Activated T-helper 17 cell treated with anti-CD3 and anti-CD28 coated beads, Interleukin-2, amount 50 U/mL, for 72 hours (primary cell): ENCODE data around the gene MFRP. TPM values are rescaled to one million over a fixed set of nuclear protein-coding genes. Genes with fewer than 3 reads are reported as not detected.

Experiments used
- ATAC-seq: fragments of 150-1000 bp; cut with Tn5 transposase; replicated peaks from 2 replicates; pipeline ENCODE4 v1.10.0; 2021; ENCODE audit warnings: mild to moderate bottlenecking, moderate library complexity
- H3K27ac Mint-ChIP-seq: one replicate; pipeline ENCODE4 v1.8.0; 2022; ENCODE audit warnings: mixed read lengths
- H3K27me3 Mint-ChIP-seq: one replicate; pipeline ENCODE4 v1.8.0; 2022; ENCODE audit warnings: mixed read lengths
- H3K36me3 Mint-ChIP-seq: one replicate; pipeline ENCODE4 v1.8.0; 2022; ENCODE audit warnings: low read depth, mild to moderate bottlenecking, mixed read lengths
- H3K4me1 Mint-ChIP-seq: one replicate; pipeline ENCODE4 v1.8.0; 2022; ENCODE audit warnings: mixed read lengths
- H3K4me3 Mint-ChIP-seq: one replicate; pipeline ENCODE4 v1.8.0; 2022; ENCODE audit warnings: mild to moderate bottlenecking, mixed read lengths
- H3K9me3 Mint-ChIP-seq: one replicate; pipeline ENCODE4 v1.8.0; 2022; ENCODE audit warnings: mixed read lengths
- total RNA-seq, 2 donors: library from RNA; stranded (reverse); gene quantifications; one replicate each; pipeline ENCODE4 v1.2.3, GENCODE V29; 2022

The MFRP gene
- total RNA-seq, 2 donors from 2014 or later = not detected

DNA sequence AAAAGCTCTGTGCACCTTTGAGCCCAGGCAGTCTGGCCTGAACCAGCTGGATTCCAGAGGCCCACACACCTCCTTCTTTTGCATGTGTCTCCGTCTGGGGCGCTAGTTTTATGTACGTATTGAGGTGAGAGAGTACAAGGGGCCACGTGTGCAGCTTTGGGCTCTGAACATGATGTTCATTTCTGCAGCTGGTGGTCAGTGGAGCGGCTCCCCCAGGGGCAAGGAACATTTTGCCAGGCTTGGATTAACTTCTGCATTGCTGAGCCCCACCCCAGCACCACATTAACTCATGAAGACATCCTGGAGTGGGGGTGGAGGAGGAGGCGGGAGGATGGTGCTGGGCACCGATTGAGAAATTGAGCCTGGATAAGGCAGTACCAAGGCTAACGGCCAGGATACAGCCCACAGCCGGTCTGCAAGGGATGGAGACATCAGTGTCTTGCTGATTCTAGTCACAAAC, 21.2 kb upstream of the MFRP start:
- ATAC-seq = no peak
- H3K27me3 Mint-ChIP-seq = peaks cover 37% of the 10 kb centered on the region
- H3K4me1 Mint-ChIP-seq = peaks cover 4% of the 10 kb centered on the region
- H3K36me3 Mint-ChIP-seq = no peaks in the 10 kb centered on the region
- peaks cover 3% of the 10 kb centered on the region for H3K9me3 Mint-ChIP-seq
- H3K4me3 Mint-ChIP-seq = no peak overlapping the region
- no peak overlapping the region for H3K27ac Mint-ChIP-seq

DNA sequence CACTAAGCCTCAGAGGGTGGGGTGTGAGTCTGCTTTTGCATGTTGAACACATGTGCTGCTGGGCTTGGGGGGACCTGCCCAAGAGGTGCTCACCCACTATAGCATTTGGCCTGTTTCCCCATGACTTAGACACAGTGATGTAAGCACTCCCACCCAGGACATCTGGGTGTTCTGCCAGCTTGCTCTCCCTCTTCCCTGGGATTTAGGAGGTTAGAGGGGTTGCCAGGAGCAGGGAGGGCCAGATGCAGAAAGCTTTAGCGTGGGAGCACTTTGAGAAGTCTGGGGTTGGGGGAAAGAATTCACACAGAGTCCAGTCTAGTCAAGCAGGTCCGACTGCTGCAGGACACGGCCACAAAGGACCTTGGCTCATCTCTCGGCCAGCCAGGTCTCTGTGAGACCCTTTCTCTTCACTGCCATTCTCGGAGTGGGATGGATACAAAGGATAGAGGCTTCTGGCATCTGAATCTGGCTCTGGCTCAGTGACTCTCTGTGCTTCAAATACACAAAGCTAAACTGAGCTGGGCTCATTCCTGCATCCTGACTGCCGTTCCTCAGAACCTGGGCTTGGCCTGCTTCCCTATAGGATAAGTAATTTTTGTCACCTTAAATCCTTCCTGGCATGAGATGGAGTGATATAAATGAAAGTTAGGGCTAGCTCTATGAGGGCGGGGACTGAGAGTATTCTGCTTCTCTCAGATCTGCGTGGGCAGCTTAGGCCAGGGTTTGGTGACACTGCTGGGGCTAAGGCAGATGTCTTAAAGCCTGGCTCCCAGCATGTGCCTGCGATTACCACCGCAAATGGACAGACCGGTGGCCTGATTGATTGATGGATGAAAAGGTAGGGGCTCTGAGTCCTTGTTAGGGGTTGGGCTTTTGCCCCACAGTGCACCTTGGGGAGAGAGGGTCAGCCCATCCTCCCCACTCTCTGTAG, 20.4 kb upstream of the MFRP start:
- Mint-ChIP-seq H3K36me3 (no peaks in the 10 kb centered on the region), H3K27ac (no peak overlapping the region), H3K9me3 (peaks cover 3% of the 10 kb centered on the region), H3K4me3 (no peak overlapping the region), H3K4me1 (peaks cover 4% of the 10 kb centered on the region), H3K27me3 (peaks cover 44% of the 10 kb centered on the region)
- no peak for ATAC-seq

DNA sequence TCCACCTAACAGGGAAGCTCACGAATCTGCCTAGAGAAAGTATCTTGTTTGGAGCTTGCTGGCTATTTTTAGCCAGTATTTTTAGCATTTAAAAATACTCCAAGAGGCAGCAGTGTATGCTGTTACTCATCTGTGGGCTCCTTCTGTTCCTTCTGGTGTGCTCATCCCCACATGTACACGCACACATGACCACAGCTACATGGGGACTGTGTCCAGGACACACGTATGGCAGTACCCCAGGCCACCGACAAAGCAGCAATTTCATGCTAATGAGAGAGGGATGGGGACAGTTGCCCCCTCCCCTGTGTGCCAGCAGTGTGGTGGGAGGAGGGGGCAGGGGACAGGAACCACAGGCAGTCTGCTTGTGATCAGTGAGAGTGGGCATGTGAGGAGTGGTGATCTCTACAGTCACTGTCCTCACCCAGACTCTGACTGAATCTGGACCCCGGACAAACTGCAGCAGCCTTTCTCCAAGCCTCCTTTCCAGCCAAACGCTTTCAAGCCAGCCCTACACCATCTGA, 18.6 kb upstream of the MFRP start:
- no peak overlapping the region for H3K27ac Mint-ChIP-seq
- H3K4me3 Mint-ChIP-seq = peak overlapping the region; percentile 70
- H3K9me3 Mint-ChIP-seq = peaks cover 3% of the 10 kb centered on the region
- no peak for ATAC-seq
- peaks cover 39% of the 10 kb centered on the region for H3K27me3 Mint-ChIP-seq
- peaks cover 4% of the 10 kb centered on the region for H3K4me1 Mint-ChIP-seq
- no peaks in the 10 kb centered on the region for H3K36me3 Mint-ChIP-seq

DNA sequence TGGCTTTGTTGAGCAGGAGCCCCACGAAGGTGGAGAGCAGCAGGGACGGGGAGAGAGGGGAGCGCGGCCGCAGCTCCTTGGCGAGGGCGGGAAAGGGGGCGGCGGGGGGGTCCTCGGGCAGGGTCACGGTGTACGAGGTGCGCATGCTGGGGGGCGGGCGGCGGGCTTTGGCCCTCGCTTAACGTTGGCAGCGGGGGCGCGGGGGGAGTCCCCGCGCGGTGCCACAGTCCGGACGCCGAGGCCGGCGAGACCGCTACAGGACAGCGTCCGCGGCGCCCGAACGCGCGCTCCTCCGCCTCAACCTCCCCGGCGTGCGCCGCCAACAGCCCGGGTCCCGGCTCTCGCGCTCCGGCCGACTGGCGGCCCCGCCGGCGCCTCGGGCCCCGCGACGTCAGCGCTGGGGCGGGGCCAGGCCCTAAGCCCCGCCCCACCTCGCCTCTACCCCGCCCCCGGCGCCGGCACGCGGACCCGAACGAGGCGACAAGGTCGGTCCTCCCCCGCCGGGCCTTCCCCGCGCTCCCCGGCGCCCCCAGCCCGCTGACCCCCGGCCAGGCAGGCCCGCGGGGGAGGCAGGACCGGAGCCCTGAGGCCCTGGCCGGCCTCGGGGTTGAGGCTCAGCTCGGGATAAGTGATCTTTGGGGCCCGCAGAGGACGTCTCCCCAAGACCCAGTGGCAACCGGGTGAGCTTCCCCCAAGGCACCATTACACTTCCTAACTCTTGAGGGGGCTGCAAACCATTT, 17.5 kb upstream of the MFRP start:
- Mint-ChIP-seq H3K4me1 (peaks cover 4% of the 10 kb centered on the region), H3K4me3 (peak overlapping the region; percentile 70), H3K9me3 (peaks cover 3% of the 10 kb centered on the region), H3K27me3 (peaks cover 39% of the 10 kb centered on the region), H3K27ac (no peak overlapping the region), H3K36me3 (no peaks in the 10 kb centered on the region)
- peak; percentile 54 for ATAC-seq

DNA sequence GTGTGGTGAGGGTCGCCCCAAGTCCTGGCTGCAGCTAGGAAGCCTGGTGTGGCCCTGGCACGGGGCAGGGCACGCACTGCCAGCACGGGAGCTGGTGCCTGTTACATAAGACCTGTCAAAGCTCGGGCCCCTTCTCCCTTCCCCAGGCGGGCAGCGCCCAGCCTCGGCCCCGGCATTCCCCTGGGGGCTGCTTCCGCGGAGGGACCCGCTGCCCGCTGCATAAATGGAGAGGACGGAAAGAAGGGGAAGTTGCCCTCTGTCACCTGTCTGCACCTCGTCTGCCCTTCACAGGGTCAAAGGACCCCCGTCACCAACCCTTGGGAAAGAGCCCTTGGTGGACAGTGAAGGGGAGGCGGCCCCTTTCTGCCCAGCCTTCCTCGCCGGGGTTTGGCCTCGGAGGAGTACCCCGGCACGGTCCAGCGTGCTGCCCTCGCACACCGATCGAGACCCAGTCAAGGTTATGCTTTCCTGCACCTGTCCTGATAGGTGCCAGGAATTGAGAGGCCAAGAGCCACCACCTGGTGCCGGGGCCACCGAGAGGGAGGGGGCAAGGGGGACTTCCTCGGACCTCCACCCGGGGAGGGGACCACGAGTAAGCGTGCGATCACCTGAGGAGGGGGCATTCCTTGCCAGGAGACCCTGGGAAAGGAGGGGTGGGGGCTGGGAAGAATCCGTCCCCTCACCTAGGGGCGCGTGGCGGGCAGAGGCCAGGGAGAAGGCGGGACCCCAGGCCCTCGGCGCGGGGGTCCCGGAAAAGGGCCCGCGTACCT, 16.8 kb upstream of the MFRP start:
- Mint-ChIP-seq H3K9me3 (peaks cover 3% of the 10 kb centered on the region), H3K4me1 (peaks cover 4% of the 10 kb centered on the region), H3K4me3 (peak overlapping the region; percentile 13), H3K27ac (no peak overlapping the region), H3K27me3 (peaks cover 39% of the 10 kb centered on the region), H3K36me3 (no peaks in the 10 kb centered on the region)
- no peak for ATAC-seq

DNA sequence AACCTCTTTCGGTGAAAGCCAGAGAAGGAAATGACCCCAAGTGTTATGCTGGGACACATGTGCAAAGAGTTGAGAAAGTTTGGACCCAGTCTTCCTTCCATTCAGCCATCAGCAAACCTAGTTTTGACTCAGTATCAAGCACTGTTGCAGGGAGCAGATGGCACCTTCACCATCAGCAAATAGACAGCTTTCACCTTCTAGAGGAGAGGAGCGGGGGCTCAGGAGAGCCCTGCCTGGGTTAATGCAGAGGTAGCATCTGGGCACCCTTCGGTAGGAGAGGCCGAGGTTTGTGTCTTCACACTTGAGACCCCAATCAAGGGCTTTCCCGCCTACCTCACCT, 16.2 kb upstream of the MFRP start:
- Mint-ChIP-seq H3K27ac (no peak overlapping the region), H3K36me3 (no peaks in the 10 kb centered on the region), H3K9me3 (peaks cover 3% of the 10 kb centered on the region), H3K4me1 (peaks cover 4% of the 10 kb centered on the region), H3K4me3 (peak overlapping the region; percentile 13), H3K27me3 (peaks cover 38% of the 10 kb centered on the region)
- ATAC-seq = no peak

DNA sequence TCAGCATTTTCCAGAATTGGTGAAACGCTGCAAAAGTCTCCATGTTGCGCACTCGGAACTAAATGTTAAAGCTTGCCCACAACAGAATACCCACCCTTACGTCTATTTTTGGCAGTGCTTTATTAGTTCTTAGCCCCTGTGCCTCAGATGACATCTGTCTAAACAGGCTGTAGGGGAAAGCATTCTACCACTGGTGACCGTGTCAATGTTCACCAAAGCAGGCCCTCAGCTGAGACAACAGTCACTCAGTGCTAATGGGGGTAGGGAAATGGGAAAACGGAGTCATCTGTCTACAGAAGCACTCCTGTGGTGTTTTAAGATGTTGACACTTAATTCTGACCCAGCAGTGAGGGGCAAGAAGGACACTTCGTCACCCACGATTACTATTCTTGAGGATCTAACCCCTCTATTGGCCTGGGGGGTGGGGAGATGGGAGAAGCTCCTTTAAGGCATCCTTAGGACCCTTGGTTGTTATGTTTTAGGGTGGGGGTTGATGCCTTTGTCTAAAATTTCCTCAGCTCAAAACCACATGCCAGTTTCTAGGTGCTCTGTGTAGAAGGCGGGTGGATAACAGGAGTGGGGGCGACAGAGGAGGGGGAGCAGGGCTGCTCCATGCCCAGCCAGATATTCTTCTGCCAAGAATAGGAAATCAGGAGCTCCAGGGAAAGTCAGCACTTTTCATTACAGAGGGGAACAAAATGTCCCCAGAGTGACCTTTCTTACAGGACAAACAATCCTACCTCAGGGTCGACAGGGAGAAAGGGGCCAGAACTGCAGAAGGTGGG, 15.6 kb upstream of the MFRP start:
- H3K27ac Mint-ChIP-seq = no peak overlapping the region
- H3K4me3 Mint-ChIP-seq = peak overlapping the region; percentile 13
- H3K36me3 Mint-ChIP-seq = no peaks in the 10 kb centered on the region
- H3K27me3 Mint-ChIP-seq = peaks cover 33% of the 10 kb centered on the region
- peaks cover 3% of the 10 kb centered on the region for H3K9me3 Mint-ChIP-seq
- H3K4me1 Mint-ChIP-seq = peaks cover 4% of the 10 kb centered on the region
- ATAC-seq = no peak

DNA sequence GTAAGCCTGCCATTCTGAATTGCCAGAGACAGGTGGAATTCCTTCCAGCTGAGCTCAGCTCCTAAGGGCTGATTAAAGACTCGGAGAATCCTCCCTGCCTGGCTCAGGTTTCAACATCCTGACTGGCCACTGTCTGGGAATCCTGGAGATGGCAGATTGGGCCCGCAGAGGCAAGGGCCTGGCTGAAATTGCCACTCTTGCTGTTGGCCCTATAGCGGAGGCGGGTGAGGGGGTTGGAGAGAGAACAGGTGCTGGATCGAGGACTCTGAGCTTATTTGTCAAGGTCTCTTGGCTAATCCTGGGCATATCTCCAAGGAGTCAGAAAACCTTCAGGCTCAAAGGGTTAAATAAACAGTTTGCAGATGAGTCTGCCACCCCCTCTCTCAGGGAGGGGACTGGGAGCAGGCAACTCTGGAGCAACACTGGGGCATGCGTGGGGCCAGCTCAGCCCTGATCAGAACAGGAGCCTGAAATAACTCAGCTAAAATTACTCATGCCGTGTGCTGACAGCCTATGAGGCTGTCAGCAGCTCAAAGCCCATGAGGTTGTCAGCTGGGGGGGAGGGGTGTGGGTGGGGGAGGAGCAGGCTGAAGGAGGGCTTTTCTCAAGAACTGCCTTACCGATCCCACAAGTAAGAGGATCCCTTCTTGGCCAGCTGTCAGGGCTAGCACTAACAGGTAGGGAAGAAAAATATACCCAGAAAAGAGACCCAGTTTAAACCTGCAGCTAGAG, 14.7 kb upstream of the MFRP start:
- Mint-ChIP-seq H3K27me3 (peaks cover 25% of the 10 kb centered on the region), H3K4me3 (no peak overlapping the region)

DNA sequence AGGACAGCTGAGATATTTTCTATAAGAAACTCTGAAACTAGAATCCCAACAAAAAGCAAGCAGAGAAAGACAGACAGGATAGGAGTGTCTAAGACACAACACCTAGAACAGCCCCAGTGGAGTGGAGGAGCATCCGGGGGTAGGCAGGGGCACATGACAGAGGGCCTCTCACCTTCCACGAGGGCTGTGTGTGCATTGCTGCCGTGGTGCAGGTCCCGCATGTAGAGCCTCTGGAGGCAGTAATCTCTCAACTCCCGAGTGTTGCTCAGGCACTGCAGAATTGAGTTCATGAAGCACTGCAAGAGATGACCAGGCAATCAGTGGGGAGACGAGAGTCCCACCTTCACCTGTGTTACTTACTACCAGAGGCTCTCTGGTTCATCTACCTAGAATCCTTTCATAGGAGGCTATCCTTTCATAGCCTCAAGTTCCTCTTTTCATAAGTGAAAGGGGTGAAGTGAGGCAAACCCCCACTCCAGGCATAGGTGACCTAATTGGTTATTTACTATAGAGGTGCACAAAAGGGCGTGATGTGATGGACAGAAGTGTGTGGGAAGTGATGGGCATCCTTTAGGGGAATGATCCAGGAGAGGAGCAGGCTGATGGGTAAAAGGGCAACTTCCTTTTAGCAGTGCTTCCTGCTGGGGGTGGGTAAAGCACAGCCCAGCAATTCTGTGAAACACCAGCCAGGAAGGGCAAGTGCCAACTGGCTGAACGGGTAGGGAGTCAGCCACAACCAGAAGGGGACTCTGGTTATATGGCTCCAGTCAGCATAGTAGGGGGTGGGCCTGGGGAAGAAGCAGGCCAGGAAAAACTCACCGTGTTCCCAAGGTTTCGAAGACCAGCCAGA, 13.1 kb upstream of the MFRP start:
- Mint-ChIP-seq H3K27ac (no peak overlapping the region), H3K4me1 (peaks cover 8% of the 10 kb centered on the region), H3K27me3 (peaks cover 19% of the 10 kb centered on the region), H3K9me3 (peaks cover 2% of the 10 kb centered on the region), H3K4me3 (no peak overlapping the region), H3K36me3 (no peaks in the 10 kb centered on the region)
- ATAC-seq = no peak

More for the DNA sequence above, 14.7 kb upstream of the MFRP start:
- peak; percentile 89 for ATAC-seq
- Mint-ChIP-seq H3K4me1 (peaks cover 9% of the 10 kb centered on the region), H3K9me3 (peaks cover 3% of the 10 kb centered on the region), H3K27ac (peak overlapping the region; percentile 43), H3K36me3 (no peaks in the 10 kb centered on the region)

DNA sequence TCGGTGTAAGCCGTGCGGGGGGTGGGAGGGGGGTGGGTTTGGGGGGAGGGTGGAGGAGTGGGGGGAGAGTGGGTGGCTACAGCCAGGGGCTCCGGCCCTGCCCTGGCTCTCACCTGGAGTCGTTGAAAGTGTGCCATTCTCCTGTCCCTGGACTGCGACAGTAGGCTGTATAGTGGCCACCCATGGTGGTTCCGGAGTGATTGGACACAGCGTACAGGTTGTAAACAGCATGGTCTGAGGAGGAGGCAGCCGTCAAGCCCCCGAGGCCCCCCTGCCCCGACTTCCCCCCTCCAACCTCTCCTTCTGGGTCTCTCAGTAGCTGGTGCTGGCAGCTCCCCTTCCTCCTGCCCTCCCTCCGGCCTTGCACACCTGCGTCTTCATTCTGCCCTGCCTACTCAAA, 10.6 kb upstream of the MFRP start:
- H3K36me3 Mint-ChIP-seq = no peaks in the 10 kb centered on the region
- peak overlapping the region; percentile 81 for H3K4me3 Mint-ChIP-seq
- ATAC-seq = no peak
- no peaks in the 10 kb centered on the region for H3K9me3 Mint-ChIP-seq
- H3K27ac Mint-ChIP-seq = no peak overlapping the region
- H3K4me1 Mint-ChIP-seq = peaks cover 5% of the 10 kb centered on the region
- peaks cover 11% of the 10 kb centered on the region for H3K27me3 Mint-ChIP-seq

DNA sequence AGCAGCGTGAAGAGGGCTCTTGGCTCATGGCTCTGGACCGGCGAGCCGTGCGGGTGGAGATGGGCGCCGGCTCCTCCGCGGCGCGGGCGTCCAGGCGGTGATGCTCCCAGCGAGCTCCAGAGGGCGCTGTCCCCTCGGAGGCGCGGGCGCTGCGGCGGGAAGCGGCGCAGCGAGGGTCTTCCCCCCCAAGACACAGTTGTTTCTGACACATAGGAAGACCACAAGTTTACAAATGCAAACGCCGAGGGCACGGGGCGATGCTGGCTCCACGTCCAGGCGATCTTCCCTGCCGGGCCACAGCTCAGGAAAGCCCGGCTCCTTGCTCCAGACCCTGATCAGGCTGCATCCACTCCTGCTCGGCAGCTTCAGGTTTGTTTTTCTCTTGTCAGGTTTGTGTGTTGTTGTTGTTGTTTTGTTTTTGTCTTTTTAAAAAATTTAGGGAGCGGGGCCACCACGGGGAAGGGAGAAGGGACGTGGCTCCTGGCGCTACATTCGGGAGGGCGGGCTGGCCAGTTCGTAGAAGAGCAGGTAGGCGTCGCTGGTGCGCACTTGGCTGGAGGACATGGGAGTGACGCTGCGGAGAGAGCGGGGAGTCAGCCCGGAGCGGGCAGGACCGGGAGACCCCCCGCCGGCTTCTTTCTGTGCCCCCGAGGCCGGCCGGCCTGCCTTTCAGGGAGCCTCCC, 10.0 kb upstream of the MFRP start:
- peaks cover 14% of the 10 kb centered on the region for H3K27me3 Mint-ChIP-seq
- peak overlapping the region; percentile 43 for H3K27ac Mint-ChIP-seq
- H3K4me3 Mint-ChIP-seq = peak overlapping the region; percentile 81
- H3K36me3 Mint-ChIP-seq = no peaks in the 10 kb centered on the region
- peaks cover 5% of the 10 kb centered on the region for H3K4me1 Mint-ChIP-seq
- ATAC-seq = peak; percentile 84
- H3K9me3 Mint-ChIP-seq = no peaks in the 10 kb centered on the region
